Testis (tissue), 3 donors: ENCODE results near the gene KCNJ4. TPM values are rescaled to one million over a fixed set of nuclear protein-coding genes. Genes with fewer than 3 reads are reported as not detected.

ENCODE experiments used
- DNase-seq: peaks from one replicate; pipeline ENCODE4 v3.0.0-alpha.2; 2019
- H3K27ac ChIP-seq, 2 donors: fragments of 200-600 bp; sonication (generic); one replicate each; pipeline ENCODE4 v1.5.1; 2019
- H3K27me3 ChIP-seq: fragments of 200-600 bp; sonication (generic); one replicate; pipeline ENCODE4 v1.5.1; 2019
- H3K36me3 ChIP-seq: fragments of 200-600 bp; sonication (generic); one replicate; pipeline ENCODE4 v1.5.1; 2017; ENCODE audit warnings: low read depth; ENCODE audit errors: missing control alignments
- H3K4me1 ChIP-seq: fragments of 200-600 bp; sonication (generic); one replicate; pipeline ENCODE4 v1.5.1; 2019
- H3K4me3 ChIP-seq, 2 donors: fragments of 200-600 bp; sonication (generic); one replicate each; pipeline ENCODE4 v1.5.1; 2017 to 2019
- H3K9me3 ChIP-seq: fragments of 200-600 bp; sonication (generic); one replicate; pipeline ENCODE4 v1.5.1; 2017
- CTCF ChIP-seq, 3 experiments: fragments of 450-650 bp in 2 of 3; fragments of 200-600 bp in 1 of 3; sonication (generic) in 1 of 3; IDR thresholded peaks; one replicate each; pipeline ENCODE4 v1.5.1; 2016 to 2019; ENCODE audit warnings: antibody characterized with exemption in 3 of 3, mild to moderate bottlenecking in 2 of 3, moderate library complexity in 1 of 3
- POLR2A ChIP-seq: fragments of 450-650 bp; IDR thresholded peaks from one replicate; pipeline ENCODE4 v1.6.1; 2017; ENCODE audit warnings: antibody characterized with exemption, mild to moderate bottlenecking, moderate library complexity
- WGBS, 2 donors: methylation state at CpG; one replicate each; pipeline ENCODE4 v1.1.5; 2018; 5-methylcytosine and 5-hydroxymethylcytosine counted together
- intact Hi-C: fragments of 100-400 bp; cut with DNase I; formaldehyde crosslinking; loops from one replicate; pipeline ENCODE4 v1.15.1; 2023; ENCODE audit warnings: low total_unique reads
- polyA plus RNA-seq: library from polyadenylated mRNA; stranded (reverse); fragments of 350-450 nt; fragmentation: Illumina TruSeq; extraction: RNeasy Lipid Tissue Mini Kit (QIAGEN cat#74804); gene quantifications from one replicate; pipeline ENCODE4 v1.2.3, GENCODE V29; 2014; ENCODE audit warnings: low read depth, low replicate concordance; ENCODE audit not compliant: insufficient read depth
- total RNA-seq, 2 donors: library from RNA; depleted of rRNA; stranded (reverse); fragments of >200 nt; gene quantifications; one replicate each; pipeline ENCODE4 v1.2.3, GENCODE V29; 2016

KCNJ4 gene
- total and polyA plus RNA-seq, 3 donors from 2014 or later = 1.7 to 3.0 (median 1.7) TPM

DNA sequence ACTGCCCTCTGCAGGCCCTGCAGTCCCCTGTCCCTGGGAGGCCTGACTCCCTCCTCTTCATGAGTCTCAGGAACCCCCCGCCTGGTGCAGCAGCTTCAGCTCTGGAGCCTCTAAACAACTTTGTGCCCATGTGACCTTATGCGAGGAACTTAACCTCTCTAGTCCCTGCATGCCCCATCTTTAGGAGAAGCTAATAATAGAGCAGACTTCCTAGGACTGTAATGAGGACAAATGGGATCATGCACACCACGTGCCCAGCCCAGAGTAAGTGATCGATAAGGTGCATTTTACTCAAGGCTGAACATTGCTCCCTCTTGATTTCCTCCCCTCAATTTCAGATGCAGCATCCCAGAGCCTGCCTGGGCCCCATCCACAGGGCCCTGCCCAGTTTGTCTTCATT is 19.0 kb downstream of the KCNJ4 start:
- Histone ChIP-seq H3K27ac (no peak overlapping the region), H3K4me1 (peaks cover 14% of the 10 kb centered on the region), H3K4me3 (no peak overlapping the region), H3K9me3 (no peaks in the 10 kb centered on the region), H3K27me3 (no peaks in the 10 kb centered on the region), H3K36me3 (no peaks in the 10 kb centered on the region)
- TF ChIP-seq CTCF (IDR thresholded peaks at IDR 0.05) (no peak), POLR2A (no peak)
- DNase-seq = no peak
- intact Hi-C loops = no loop called here
- WGBS, 2 donors = 70 to 79% methylated on average over 2 to 4 of the region's 4 CpGs

GRCh38 chr22:38435010-38435409 is 20.0 kb downstream of the KCNJ4 start:
- H3K27me3 ChIP-seq = no peaks in the 10 kb centered on the region
- H3K36me3 ChIP-seq = no peaks in the 10 kb centered on the region
- no peak for DNase-seq
- no peak overlapping the region for H3K27ac ChIP-seq
- H3K4me3 ChIP-seq = no peak overlapping the region
- TF ChIP-seq CTCF (IDR thresholded peaks at IDR 0.05) = no peak
- TF ChIP-seq POLR2A = no peak
- peaks cover 14% of the 10 kb centered on the region for H3K4me1 ChIP-seq
- H3K9me3 ChIP-seq = no peaks in the 10 kb centered on the region
- intact Hi-C loops = no loop called here
- 74 to 92% methylated on average over 2 to 4 of the region's 4 CpGs for WGBS, 2 donors

- TF ChIP-seq CTCF (IDR thresholded peaks at IDR 0.05) (no peak), POLR2A (no peak)
- Histone ChIP-seq H3K36me3 (no peaks in the 10 kb centered on the region), H3K4me1 (peaks cover 14% of the 10 kb centered on the region), H3K4me3 (no peak overlapping the region), H3K27ac (no peak overlapping the region), H3K9me3 (no peaks in the 10 kb centered on the region), H3K27me3 (no peaks in the 10 kb centered on the region)
- WGBS, 2 donors = 66 to 74% methylated on average over 6 to 8 of the region's 8 CpGs
- no peak for DNase-seq
- intact Hi-C loops = no loop called here
These were observed 21.1 kb downstream of the KCNJ4 start for GRCh38 chr22:38433871-38434270.

DNA sequence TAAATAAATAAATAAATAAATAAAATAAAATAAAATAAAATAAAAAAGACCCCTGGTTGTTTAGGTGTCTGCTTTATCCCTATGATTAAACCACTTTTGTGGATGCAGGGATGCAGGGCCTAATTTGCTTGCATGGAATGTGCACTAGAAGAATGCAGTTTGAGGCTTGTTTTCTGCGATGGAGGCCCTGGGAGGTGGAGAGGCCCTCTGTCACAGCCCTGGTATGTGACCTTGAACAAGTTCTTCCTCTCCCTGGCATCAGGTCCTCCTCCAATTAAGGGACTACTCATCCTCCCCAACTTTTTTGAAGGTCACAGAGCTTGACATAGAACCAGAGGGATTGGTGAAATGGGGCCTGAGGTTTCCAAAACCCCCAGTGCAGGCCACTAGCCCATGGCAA is 22.7 kb downstream of the KCNJ4 start:
- intact Hi-C loops = no loop called here
- H3K27me3 ChIP-seq = no peaks in the 10 kb centered on the region
- 35 to 46% methylated on average over 1 of the region's 1 CpG for WGBS, 2 donors
- H3K4me1 ChIP-seq = peaks cover 14% of the 10 kb centered on the region
- H3K36me3 ChIP-seq = no peaks in the 10 kb centered on the region
- no peaks in the 10 kb centered on the region for H3K9me3 ChIP-seq
- no peak for DNase-seq
- TF ChIP-seq CTCF (IDR thresholded peaks at IDR 0.05) = no peak
- no peak for TF ChIP-seq POLR2A
- H3K27ac ChIP-seq = no peak overlapping the region
- H3K4me3 ChIP-seq = no peak overlapping the region

DNA sequence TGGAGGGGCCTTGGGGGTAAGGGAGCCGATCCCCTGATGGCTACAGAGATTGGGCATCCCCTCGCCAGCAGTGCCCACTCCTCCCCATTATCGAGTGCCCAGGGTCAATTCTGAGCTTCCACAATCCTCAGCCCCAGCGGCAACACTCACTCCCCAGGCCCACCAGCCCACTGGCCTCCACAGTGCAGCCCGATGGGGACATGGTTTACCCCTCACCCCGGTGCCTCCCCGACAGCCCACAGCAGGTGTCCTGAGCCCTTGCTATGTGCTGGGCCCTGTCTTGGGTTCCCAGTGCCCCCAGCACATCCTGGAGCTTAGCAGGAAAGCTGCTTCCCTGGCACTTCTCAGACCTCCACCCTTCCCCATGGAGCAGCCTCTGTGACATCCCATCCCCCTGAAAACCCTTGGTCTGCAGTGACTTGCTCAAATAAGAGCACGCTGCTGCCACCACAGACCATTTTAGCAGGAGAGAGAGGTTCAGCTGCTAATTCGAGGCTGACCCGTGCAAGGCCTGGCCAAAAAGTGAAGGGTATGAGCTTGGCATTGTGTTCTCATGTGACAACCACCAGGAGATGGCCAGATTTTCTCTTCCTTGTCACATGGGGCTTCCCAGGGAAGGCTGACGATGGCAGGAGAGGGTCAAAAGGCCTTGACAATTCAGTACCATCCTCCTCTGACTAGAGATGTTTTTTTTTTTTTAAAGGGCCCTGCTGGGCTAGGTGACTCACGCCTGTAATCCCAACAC is 23.6 kb downstream of the KCNJ4 start:
- H3K27ac ChIP-seq = no peak overlapping the region

More for the DNA sequence above, 23.6 kb downstream of the KCNJ4 start:
- H3K27me3 ChIP-seq = no peaks in the 10 kb centered on the region
- no peaks in the 10 kb centered on the region for H3K9me3 ChIP-seq
- TF ChIP-seq CTCF (IDR thresholded peaks at IDR 0.05) (no peak), POLR2A (no peak)
- intact Hi-C loops = no loop called here
- 76 to 81% methylated on average over 7 to 12 of the region's 12 CpGs for WGBS, 2 donors
- H3K36me3 ChIP-seq = no peaks in the 10 kb centered on the region
- no peak for DNase-seq
- peaks cover 14% of the 10 kb centered on the region for H3K4me1 ChIP-seq
- no peak overlapping the region for H3K4me3 ChIP-seq
